Neutrophil (primary cell): ENCODE results near the gene SLC22A14.
"Not testable (repeated sequence)": the region's sequence is repeated elsewhere in the genome, so short reads cannot be mapped to it uniquely, and the experiment has no call there.

Experiments
- H3K27ac ChIP-seq: fragments of 200-600 bp; sonication (generic); 2 replicates; pipeline ENCODE4 v1.5.1; 2016; ENCODE audit warnings: mild to moderate bottlenecking, moderate library complexity
- H3K27me3 ChIP-seq: fragments of 200-600 bp; sonication (generic); 2 replicates; pipeline ENCODE4 v1.6.0; 2016; ENCODE audit warnings: mild to moderate bottlenecking
- H3K36me3 ChIP-seq: fragments of 200-600 bp; sonication (generic); 2 replicates; pipeline ENCODE4 v1.5.1; 2017
- H3K4me1 ChIP-seq, 2 experiments: fragments of 200-600 bp in 1 of 2; sonication (generic) in 1 of 2; 1 replicate in 1 of 2; 2 replicates in 1 of 2; pipeline versions ENCODE4 v1.5.1 to v1.6.1; 2013 to 2016; ENCODE audit warnings: low read depth in 1 of 2, low read length in 1 of 2, mild to moderate bottlenecking in 1 of 2, moderate library complexity in 1 of 2; ENCODE audit not compliant: control insufficient read depth in 1 of 2, insufficient read depth in 1 of 2
- H3K4me3 ChIP-seq, 2 experiments: fragments of 200-600 bp in 1 of 2; sonication (generic) in 1 of 2; 1 replicate in 1 of 2; 2 replicates in 1 of 2; pipeline ENCODE4 v1.5.1; 2013 to 2016; ENCODE audit warnings: low read depth in 1 of 2, low read length in 1 of 2, mild to moderate bottlenecking in 1 of 2, moderate library complexity in 1 of 2
- H3K9me3 ChIP-seq: fragments of 200-600 bp; sonication (generic); 2 replicates; pipeline ENCODE4 v1.5.1; 2016
- CTCF ChIP-seq: fragments of 200-600 bp; sonication (generic); IDR thresholded peaks from 2 replicates; pipeline ENCODE4 v1.5.1; 2016; ENCODE audit warnings: antibody characterized with exemption

The SLC22A14 gene

GRCh38 chr3:38281895-38282686, at the start of gene SLC22A14:
Gene SLC22A14 (plus strand): TSS chr3:38282294. CDS start chr3:38306027, 23,733 bp downstream.
- no peaks in the 10 kb centered on the region for H3K27me3 ChIP-seq
- no peaks in the 10 kb centered on the region for H3K36me3 ChIP-seq
- H3K4me3 ChIP-seq: peak within 1 kb of the TSS; percentile 42 to 46
- H3K9me3 ChIP-seq: no peaks in the 10 kb centered on the region
- TF ChIP-seq CTCF: no peak
- peaks cover 59 to 62% of the 10 kb centered on the region in 2 experiments for H3K4me1 ChIP-seq
- peak within 1 kb of the TSS; percentile 90 for H3K27ac ChIP-seq

DNA sequence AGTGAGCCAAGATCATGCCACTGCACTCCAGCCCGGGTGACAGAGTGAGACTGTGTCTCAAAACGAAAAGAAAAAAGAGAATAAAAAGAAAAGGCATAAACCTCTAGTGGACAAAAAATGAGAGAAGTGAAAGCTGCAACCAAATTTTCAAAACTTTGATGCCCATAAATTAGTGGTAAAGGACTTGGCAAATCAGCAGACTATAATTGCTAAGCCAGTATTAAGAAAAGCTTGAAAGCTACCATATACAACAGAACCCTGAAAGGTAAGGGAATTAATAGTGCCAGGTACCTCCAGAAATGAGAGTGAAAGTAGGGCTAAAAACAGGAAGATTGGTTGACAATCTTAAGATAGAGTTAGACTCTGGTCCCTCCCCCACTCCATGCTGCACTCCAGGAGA, 49.4 kb upstream of the SLC22A14 start:
- Histone ChIP-seq H3K4me1 (peaks cover 8 to 17% of the 10 kb centered on the region in 2 experiments), H3K9me3 (no peaks in the 10 kb centered on the region), H3K27me3 (no peaks in the 10 kb centered on the region), H3K36me3 (peaks cover 40% of the 10 kb centered on the region), H3K4me3 (no peak overlapping the region), H3K27ac (no peak overlapping the region)
- no peak for TF ChIP-seq CTCF

GRCh38 chr3:38235466-38235865, 46.6 kb upstream of the SLC22A14 start:
- no peaks in the 10 kb centered on the region for H3K9me3 ChIP-seq
- peaks cover 0 to 3% of the 10 kb centered on the region in 2 experiments for H3K4me1 ChIP-seq
- no peak overlapping the region for H3K4me3 ChIP-seq
- peaks cover 41% of the 10 kb centered on the region for H3K36me3 ChIP-seq
- H3K27ac ChIP-seq: no peak overlapping the region
- H3K27me3 ChIP-seq: no peaks in the 10 kb centered on the region
- TF ChIP-seq CTCF: no peak

DNA sequence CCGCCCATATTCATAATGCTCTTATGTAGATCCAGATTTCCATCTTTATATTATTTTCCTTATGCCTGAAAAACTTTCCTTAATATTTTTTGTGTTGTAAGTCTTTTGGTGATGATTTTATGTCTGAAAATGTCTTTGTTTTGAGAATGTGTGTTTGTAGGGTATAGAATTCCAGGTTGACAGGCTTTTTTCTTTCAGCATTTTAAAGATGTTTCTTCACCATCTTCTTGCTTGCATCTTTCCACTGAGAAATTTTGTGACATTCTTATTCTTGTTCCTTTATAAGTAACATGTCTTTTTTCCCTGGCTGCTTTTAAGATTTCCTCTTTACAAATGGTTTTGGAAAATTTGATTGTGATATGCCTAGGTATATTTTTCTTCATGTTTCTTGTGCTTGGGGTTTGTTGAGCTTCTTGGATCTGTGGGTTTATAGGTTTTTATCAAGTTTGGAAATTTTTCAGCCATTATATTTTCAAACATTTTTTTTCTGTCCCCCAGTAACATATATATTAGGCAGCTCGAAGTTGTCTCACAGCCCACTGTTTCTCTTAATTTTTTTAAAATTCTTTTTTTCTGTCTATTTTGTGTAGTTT, 43.6 kb upstream of the SLC22A14 start:
- H3K4me1 ChIP-seq: no peaks in the 10 kb centered on the region
- H3K4me3 ChIP-seq: no peak overlapping the region
- H3K9me3 ChIP-seq: no peaks in the 10 kb centered on the region
- no peak overlapping the region for H3K27ac ChIP-seq
- H3K27me3 ChIP-seq: no peaks in the 10 kb centered on the region
- peaks cover 44% of the 10 kb centered on the region for H3K36me3 ChIP-seq
- TF ChIP-seq CTCF: no peak

DNA sequence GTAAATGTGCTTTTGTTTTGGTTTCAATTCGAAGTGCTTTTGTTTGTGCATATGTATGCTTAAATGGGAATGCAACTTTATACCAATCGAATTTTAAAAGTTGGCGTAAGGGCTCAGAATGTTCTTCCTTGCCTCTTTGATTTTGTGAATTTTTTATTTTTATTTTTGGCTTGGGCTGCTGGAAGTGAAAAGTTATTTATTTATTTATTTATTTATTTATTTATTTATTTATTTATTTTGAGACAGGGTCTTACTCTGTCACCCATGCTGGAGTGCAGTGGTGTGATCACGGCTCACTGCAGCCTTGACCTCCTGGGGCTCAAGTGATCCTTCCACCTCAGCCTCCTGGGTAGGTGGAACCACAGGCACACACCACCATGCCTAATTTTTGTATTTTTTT, 39.3 kb upstream of the SLC22A14 start:
- H3K9me3 ChIP-seq, H3K27ac ChIP-seq, H3K27me3 ChIP-seq, H3K4me1 ChIP-seq, H3K4me3 ChIP-seq: not testable (repeated sequence)
- peaks cover 53% of the 10 kb centered on the region for H3K36me3 ChIP-seq

DNA sequence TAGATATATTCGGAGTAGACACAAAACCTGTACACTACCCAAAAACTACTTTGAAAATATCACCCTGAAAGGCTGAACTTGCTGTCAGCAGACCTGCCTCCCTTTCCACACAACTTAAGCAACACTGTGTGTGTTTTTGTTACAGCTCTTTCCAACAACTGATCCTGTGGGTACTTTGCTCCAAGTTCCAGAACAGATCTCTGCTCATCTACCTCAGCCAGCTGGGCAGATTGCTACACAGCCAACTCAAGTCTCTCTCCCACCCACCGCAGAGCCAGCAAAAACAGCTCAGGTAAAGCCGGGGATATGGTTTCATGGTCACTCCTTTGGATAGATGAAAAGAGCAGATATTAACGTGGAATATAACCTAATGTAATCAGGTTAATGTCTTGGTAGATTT, 36.2 kb upstream of the SLC22A14 start:
- Histone ChIP-seq H3K27me3 (no peaks in the 10 kb centered on the region), H3K36me3 (peaks cover 76% of the 10 kb centered on the region), H3K9me3 (no peaks in the 10 kb centered on the region), H3K27ac (no peak overlapping the region), H3K4me1 (no peaks in the 10 kb centered on the region), H3K4me3 (no peak overlapping the region)
- no peak for TF ChIP-seq CTCF
